BE2C (cell line): Measurements from ENCODE around the gene DPP4.
A peak's percentile ranks its signal among the peaks of the same experiment; 100 is the strongest.

Experiments
- DNase-seq: peaks from one replicate; pipeline ENCODE4 v3.0.0-alpha.2; 2020
- H3K27me3 ChIP-seq: fragments of 250-450 bp; sonication (Bioruptor Pico); 2 replicates; pipeline ENCODE4 v1.5.1; 2020; ENCODE audit warnings: mild to moderate bottlenecking
- H3K36me3 ChIP-seq: fragments of 250-450 bp; sonication (Bioruptor Pico); 2 replicates; pipeline ENCODE4 v1.5.1; 2020; ENCODE audit warnings: mild to moderate bottlenecking
- H3K4me1 ChIP-seq: fragments of 250-450 bp; sonication (Bioruptor Pico); 2 replicates; pipeline ENCODE4 v1.5.1; 2020
- H3K4me3 ChIP-seq: 2 replicates; pipeline ENCODE4 v1.5.1; 2011; ENCODE audit warnings: low read depth, low read length
- H3K9me3 ChIP-seq: fragments of 250-450 bp; sonication (Bioruptor Pico); 2 replicates; pipeline ENCODE4 v1.5.1; 2020
- TF ChIP-seq, protein P1 (sequence below): IDR thresholded peaks from 2 replicates; pipeline ENCODE4 v1.5.1; 2012; ENCODE audit warnings: mild to moderate bottlenecking, low read depth, low read length

The DPP4 gene

GRCh38 chr2:162012565-162013058, 61.4 kb downstream of the DPP4 start:
- no peak overlapping the region for H3K4me3 ChIP-seq
- no peaks in the 10 kb centered on the region for H3K4me1 ChIP-seq
- H3K9me3 ChIP-seq: no peaks in the 10 kb centered on the region
- H3K27me3 ChIP-seq: no peaks in the 10 kb centered on the region
- DNase-seq: no peak
- TF ChIP-seq, protein P1, sequence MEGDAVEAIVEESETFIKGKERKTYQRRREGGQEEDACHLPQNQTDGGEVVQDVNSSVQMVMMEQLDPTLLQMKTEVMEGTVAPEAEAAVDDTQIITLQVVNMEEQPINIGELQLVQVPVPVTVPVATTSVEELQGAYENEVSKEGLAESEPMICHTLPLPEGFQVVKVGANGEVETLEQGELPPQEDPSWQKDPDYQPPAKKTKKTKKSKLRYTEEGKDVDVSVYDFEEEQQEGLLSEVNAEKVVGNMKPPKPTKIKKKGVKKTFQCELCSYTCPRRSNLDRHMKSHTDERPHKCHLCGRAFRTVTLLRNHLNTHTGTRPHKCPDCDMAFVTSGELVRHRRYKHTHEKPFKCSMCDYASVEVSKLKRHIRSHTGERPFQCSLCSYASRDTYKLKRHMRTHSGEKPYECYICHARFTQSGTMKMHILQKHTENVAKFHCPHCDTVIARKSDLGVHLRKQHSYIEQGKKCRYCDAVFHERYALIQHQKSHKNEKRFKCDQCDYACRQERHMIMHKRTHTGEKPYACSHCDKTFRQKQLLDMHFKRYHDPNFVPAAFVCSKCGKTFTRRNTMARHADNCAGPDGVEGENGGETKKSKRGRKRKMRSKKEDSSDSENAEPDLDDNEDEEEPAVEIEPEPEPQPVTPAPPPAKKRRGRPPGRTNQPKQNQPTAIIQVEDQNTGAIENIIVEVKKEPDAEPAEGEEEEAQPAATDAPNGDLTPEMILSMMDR: no peak
- H3K36me3 ChIP-seq: no peaks in the 10 kb centered on the region

DNA sequence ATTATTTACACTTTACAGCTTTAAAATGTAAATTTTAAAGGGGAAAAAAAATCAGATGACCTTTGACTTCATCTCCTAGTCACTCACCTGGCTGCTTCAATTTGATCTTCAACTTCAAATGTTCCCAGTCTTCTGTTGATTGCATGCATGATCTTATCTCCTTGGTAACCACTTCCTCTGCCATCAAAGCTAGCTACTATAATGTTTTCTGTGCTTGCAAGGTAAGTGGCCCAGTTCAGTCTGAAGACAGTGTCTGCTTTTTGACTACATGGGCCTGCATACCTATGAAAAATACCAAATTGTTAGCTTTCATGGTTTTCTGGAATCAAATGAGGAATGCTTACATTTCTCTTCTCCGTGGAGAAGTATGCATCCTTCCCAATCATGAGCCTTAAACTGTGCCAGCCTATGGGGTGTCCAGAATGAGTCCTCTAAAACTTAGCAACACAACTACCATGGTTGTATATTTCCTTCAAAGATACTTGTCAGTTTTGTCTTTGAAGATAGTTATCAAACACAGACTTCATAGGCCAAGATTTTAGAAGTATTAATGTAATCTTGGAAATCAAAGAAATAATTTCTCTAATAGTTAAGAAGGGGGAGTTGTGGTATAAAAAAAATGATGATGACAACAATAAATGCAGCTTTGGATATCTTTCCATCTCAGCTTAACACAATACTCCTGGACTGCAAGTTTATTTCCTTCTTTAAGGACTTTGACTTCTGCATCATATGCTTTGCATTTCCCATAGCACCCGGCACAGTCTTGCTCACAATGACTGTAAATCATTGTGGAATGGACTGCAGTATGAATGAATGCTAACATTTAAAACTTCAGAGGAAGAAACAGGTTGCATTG, 62.1 kb downstream of the DPP4 start:
- DNase-seq: no peak
- Histone ChIP-seq H3K4me3 (no peak overlapping the region), H3K4me1 (no peaks in the 10 kb centered on the region), H3K36me3 (no peaks in the 10 kb centered on the region), H3K27me3 (no peaks in the 10 kb centered on the region), H3K9me3 (no peaks in the 10 kb centered on the region)
- TF ChIP-seq, protein P1: no peak

- no peak overlapping the region for H3K4me3 ChIP-seq
- H3K4me1 ChIP-seq: no peaks in the 10 kb centered on the region
- no peak for DNase-seq
- TF ChIP-seq, protein P1: no peak
- no peaks in the 10 kb centered on the region for H3K9me3 ChIP-seq
- H3K36me3 ChIP-seq: no peaks in the 10 kb centered on the region
- no peaks in the 10 kb centered on the region for H3K27me3 ChIP-seq
These were observed 64.5 kb downstream of the DPP4 start for GRCh38 chr2:162009543-162009942.

DNA sequence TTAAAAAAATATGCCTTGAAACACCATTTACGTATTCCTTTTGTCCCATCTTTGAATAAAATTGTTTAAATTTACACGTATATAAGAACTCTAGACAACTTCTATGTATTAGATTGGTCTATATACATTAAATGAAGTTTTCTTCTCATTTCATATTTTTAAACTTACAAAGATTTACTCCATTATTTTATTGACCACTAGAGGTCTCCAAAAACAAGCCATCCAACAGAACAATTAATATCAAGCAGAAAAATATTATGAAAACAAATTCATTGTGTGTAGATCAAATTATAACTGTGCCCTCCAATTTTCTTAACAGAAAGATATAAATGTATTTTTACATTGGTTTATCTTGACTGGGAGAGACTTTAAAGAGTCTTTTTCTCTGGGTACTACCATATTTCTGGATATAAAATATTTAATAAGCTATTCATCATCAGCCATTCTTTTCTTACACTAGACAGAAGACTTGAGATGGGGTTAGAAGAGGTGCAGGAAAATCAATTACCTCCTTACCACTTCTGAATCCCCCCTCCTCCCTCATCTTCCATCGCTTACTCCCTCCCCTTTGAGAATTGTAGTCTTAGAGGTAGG, 66.5 kb downstream of the DPP4 start:
- H3K27me3 ChIP-seq: no peaks in the 10 kb centered on the region
- TF ChIP-seq, protein P1: peak; percentile 24; the same call in 1 of the 2 replicates
- no peak overlapping the region for H3K4me3 ChIP-seq
- H3K9me3 ChIP-seq: no peaks in the 10 kb centered on the region
- no peaks in the 10 kb centered on the region for H3K4me1 ChIP-seq
- no peaks in the 10 kb centered on the region for H3K36me3 ChIP-seq
- DNase-seq: no peak

GRCh38 chr2:162006337-162006736, 67.7 kb downstream of the DPP4 start:
- Histone ChIP-seq H3K4me1 (no peaks in the 10 kb centered on the region), H3K9me3 (no peaks in the 10 kb centered on the region), H3K4me3 (no peak overlapping the region), H3K36me3 (no peaks in the 10 kb centered on the region), H3K27me3 (no peaks in the 10 kb centered on the region)
- TF ChIP-seq, protein P1: no peak
- no peak for DNase-seq

DNA sequence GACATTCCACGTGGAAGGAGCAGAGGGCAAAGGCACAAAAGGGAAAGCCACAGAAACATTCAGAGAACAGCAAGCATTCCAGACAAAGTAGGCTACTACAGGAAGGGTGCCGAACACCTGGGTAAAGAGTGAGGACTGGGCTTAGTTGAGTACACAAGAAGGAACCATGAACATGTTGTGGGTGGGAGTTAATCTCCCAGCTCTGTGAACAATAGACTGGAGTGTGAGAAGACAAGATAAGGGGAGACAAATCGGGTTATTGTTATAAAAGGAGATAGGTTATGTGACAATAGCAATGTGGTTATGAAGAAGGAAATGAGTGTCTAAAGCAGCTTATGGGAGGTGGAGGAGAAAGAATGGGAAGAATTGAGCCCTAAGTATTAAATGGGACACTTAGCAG, 70.0 kb downstream of the DPP4 start:
- Histone ChIP-seq H3K36me3 (no peaks in the 10 kb centered on the region), H3K4me1 (no peaks in the 10 kb centered on the region), H3K4me3 (no peak overlapping the region), H3K9me3 (no peaks in the 10 kb centered on the region), H3K27me3 (no peaks in the 10 kb centered on the region)
- no peak for DNase-seq
- TF ChIP-seq, protein P1: no peak
